Esophagus squamous epithelium (tissue), 4 donors: Measurements from ENCODE around the gene DUOXA2.

Experiments used
- POLR2A ChIP-seq, 4 donors: fragments of 450-650 bp; IDR thresholded peaks; one replicate each; pipeline ENCODE4 v1.6.1; 2017; ENCODE audit warnings: antibody characterized with exemption in 4 of 4, mild to moderate bottlenecking in 4 of 4, moderate library complexity in 3 of 4
- TF ChIP-seq, protein P1 (sequence below), 6 experiments: fragments of 450-650 bp in 4 of 6; fragments of 200-600 bp in 2 of 6; sonication (generic) in 2 of 6; IDR thresholded peaks; one replicate each; pipeline ENCODE4 v1.5.1; 2016 to 2019; ENCODE audit warnings: antibody characterized with exemption in 6 of 6, mild to moderate bottlenecking in 4 of 6, moderate library complexity in 4 of 6

GRCh38 chr15:45101749-45102148, 12.4 kb upstream of the DUOXA2 start:
- TF ChIP-seq POLR2A (IDR thresholded peaks at IDR 0.05): no peak
- TF ChIP-seq, protein P1, sequence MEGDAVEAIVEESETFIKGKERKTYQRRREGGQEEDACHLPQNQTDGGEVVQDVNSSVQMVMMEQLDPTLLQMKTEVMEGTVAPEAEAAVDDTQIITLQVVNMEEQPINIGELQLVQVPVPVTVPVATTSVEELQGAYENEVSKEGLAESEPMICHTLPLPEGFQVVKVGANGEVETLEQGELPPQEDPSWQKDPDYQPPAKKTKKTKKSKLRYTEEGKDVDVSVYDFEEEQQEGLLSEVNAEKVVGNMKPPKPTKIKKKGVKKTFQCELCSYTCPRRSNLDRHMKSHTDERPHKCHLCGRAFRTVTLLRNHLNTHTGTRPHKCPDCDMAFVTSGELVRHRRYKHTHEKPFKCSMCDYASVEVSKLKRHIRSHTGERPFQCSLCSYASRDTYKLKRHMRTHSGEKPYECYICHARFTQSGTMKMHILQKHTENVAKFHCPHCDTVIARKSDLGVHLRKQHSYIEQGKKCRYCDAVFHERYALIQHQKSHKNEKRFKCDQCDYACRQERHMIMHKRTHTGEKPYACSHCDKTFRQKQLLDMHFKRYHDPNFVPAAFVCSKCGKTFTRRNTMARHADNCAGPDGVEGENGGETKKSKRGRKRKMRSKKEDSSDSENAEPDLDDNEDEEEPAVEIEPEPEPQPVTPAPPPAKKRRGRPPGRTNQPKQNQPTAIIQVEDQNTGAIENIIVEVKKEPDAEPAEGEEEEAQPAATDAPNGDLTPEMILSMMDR (IDR thresholded peaks at IDR 0.05): no peak
